Small intestine (tissue), 7 donors: ENCODE measurements around the gene APOL1. TPM values are rescaled to one million over a fixed set of nuclear protein-coding genes. Genes with fewer than 3 reads are reported as not detected.

Experiments
- DNase-seq, 2 donors: peaks; one replicate each; pipeline versions ENCODE4 v3.0.0 to v3.0.0-alpha.2; 2013
- FAIRE-seq: peaks from 2 replicates; lab custom pipeline; 2012; peaks lifted over from hg19 to GRCh38; lab: Jason Lieb, UNC
- H3K27ac ChIP-seq, 3 donors: one replicate each; pipeline ENCODE4 v1.5.1; 2013; ENCODE audit warnings: low read length in 2 of 3, mild to moderate bottlenecking in 2 of 3, control low read depth in 1 of 3, inconsistent platforms in 1 of 3, low read depth in 1 of 3, moderate library complexity in 1 of 3
- H3K27me3 ChIP-seq, 3 donors: one replicate each; pipeline ENCODE4 v1.6.1; 2013; ENCODE audit warnings: low read length in 3 of 3, inconsistent platforms in 1 of 3; ENCODE audit not compliant: control insufficient read depth in 3 of 3, insufficient read depth in 3 of 3
- H3K36me3 ChIP-seq, 3 donors: one replicate each; pipeline ENCODE4 v1.6.1; 2013; ENCODE audit warnings: low read length in 3 of 3, inconsistent platforms in 1 of 3, low read depth in 1 of 3, mild to moderate bottlenecking in 1 of 3, moderate library complexity in 1 of 3; ENCODE audit not compliant: control insufficient read depth in 3 of 3, insufficient read depth in 2 of 3
- H3K4me1 ChIP-seq, 3 donors: one replicate each; pipeline ENCODE4 v1.6.1; 2013; ENCODE audit warnings: low read length in 2 of 3, inconsistent platforms in 1 of 3, low read depth in 1 of 3, mild to moderate bottlenecking in 1 of 3, moderate library complexity in 1 of 3; ENCODE audit not compliant: control insufficient read depth in 3 of 3, insufficient read depth in 2 of 3
- H3K4me3 ChIP-seq, 3 donors: one replicate each; pipeline ENCODE4 v1.5.1; 2013; ENCODE audit warnings: low read length in 3 of 3, control low read depth in 1 of 3, inconsistent platforms in 1 of 3, low read depth in 1 of 3, mild to moderate bottlenecking in 1 of 3, moderate library complexity in 1 of 3
- H3K9me3 ChIP-seq, 2 donors: one replicate each; pipeline ENCODE4 v1.6.1; 2013; ENCODE audit warnings: low read depth in 1 of 2, low read length in 1 of 2; ENCODE audit not compliant: control insufficient read depth in 2 of 2, insufficient read depth in 1 of 2
- WGBS, 3 donors: extraction: QIAGEN DNeasy Blood & Tissue Kit; methylation state at CpG; one replicate each; pipeline ENCODE4 v1.1.7; 2013; 5-methylcytosine and 5-hydroxymethylcytosine counted together
- polyA plus RNA-seq, 4 donors: library from polyadenylated mRNA; stranded (reverse) in 3 of 4; unstranded in 1 of 4; fragments of 200-250 nt in 3 of 4; fragments of 120-200 nt in 1 of 4; gene quantifications; one replicate each; pipeline versions ENCODE4 v1.2.1 to v1.2.3, GENCODE V29; 2013
- donor health status: healthy with polysubstance abuse.
- donor health status: control.
- donor health status: control.
- donor health status: Bipolar disorder and iron deficiency.
- donor health status: healthy.

The APOL1 gene
- polyA plus RNA-seq, 4 donors: 7.7 to 32.2 (median 8.5) TPM

GRCh38 chr22:36220451-36220921 is 32.4 kb upstream of the APOL1 start:
- H3K36me3 ChIP-seq: peaks cover 0 to 4% (median 0%) of the 10 kb centered on the region in 3 donors
- peak overlapping the region in 1 of 3 donors; percentile 55 for H3K27ac ChIP-seq
- no peak for FAIRE-seq
- no peaks in the 10 kb centered on the region for H3K9me3 ChIP-seq
- no peak overlapping the region for H3K4me3 ChIP-seq
- no peaks in the 10 kb centered on the region for H3K27me3 ChIP-seq
- 22 to 42% (median 30%) methylated on average over 9 of the region's 9 CpGs for WGBS, 3 donors
- peak; percentile 35 to 59 for DNase-seq
- peaks cover 0 to 10% (median 0%) of the 10 kb centered on the region in 3 donors for H3K4me1 ChIP-seq

DNA sequence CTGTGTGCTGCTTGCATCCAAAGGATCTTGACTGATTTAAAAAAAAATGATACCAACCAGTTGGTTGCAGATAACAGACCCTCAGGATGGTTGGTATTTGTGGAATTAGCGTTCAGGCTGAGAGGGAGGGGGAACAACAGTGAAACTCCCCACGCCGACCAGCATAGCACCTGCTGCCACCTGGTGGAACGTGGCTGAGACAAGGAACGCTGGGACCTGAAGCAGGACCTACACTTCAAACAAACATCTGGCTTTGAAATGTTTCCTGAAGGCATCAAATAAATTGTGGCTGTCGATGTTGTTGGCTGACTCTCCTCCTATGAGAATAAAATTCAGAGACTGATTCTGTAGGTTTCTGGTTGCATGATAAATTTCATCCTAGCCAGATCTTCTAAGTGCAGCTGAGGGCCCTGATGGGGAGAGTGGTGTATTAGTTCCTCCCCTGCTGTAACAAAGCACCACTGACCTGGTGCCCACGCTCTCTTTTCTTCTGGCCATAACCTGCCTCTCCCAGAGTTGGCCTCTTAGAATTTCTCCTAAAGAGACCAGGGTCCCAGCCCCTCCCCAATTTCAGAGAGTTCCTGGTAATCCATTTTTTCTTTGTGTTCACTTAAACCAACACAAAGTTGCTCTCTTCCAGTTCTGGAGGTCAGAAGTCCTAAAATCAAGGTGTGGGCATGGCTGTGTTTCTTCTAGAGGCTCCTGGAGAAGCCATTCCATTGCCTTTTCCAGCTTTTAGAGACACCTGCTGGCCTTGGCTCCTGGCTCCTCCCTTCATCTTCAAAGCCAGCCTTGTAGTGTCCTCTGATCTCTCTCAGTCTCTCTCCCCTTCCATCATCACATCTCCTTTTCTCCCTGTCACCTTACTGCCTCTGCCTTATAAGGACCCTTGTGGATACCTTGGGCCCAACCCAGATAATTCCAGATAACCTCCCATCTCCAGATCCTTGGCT is 30.9 kb upstream of the APOL1 start:
- H3K4me1 ChIP-seq: peaks cover 0 to 10% (median 0%) of the 10 kb centered on the region in 3 donors
- H3K27ac ChIP-seq: no peak overlapping the region
- WGBS, 3 donors: 7 to 18% (median 8%) methylated on average over 7 of the region's 7 CpGs
- DNase-seq (peak; percentile 52 to 68), FAIRE-seq (no peak)
- peaks cover 0 to 14% (median 0%) of the 10 kb centered on the region in 3 donors for H3K36me3 ChIP-seq
- H3K9me3 ChIP-seq: no peaks in the 10 kb centered on the region
- no peaks in the 10 kb centered on the region for H3K27me3 ChIP-seq
- H3K4me3 ChIP-seq: no peak overlapping the region

DNA sequence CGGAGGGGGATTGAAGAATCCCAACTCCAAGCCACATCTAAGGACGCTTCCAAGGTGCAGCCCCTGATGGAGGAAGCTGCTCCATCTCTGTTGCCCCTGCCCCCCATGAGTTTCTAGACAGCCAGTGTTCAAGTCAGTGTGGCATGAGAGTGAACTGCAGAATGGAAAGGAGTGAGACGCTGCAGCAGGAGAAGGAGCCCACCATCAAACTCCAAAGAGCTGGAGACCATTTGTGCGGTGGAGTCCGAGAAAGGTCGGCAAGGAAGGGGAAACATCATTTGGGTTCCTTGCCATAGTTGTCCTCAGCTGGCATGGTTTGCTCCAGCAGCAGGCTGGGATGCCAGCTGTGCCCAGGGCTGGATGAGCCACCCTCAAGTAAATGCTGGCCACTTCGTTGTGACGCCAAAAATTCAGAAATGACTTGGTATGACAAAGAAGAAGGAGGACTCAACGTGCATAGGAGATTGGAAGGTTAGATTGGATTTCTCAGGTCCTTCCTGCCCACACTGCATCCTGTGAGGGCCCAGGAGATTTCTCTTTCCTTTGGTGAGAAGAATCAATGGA is 30.0 kb upstream of the APOL1 start:
- Histone ChIP-seq H3K4me1 (peaks cover 0 to 4% (median 0%) of the 10 kb centered on the region in 3 donors), H3K9me3 (no peaks in the 10 kb centered on the region), H3K27me3 (no peaks in the 10 kb centered on the region), H3K36me3 (peaks cover 4 to 22% (median 7%) of the 10 kb centered on the region in 3 donors), H3K4me3 (no peak overlapping the region), H3K27ac (no peak overlapping the region)
- FAIRE-seq (no peak), DNase-seq (no peak)
- WGBS, 3 donors: 89 to 90% (median 89%) methylated on average over 9 of the region's 9 CpGs

DNA sequence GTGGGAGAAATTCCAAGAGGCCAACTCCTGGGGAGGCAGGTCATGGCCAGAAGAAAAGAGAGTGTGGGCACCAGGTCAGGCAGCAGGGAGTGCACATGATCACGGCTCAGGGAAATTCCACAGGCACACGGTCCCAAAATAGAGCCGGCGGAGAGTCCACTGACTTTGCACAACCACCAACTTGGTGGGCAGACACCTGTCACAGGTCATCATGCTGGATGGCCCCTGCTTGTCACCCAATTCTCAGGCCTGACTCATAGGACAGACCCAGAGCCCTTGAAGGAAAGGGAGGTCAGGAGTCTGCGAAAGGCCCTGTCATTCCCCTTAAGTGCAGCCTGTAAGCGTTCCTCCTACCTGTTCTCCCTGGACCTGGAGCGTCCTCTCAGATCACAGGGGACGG is 29.4 kb upstream of the APOL1 start:
- Histone ChIP-seq H3K4me1 (peaks cover 0 to 4% (median 0%) of the 10 kb centered on the region in 3 donors), H3K36me3 (peaks cover 5 to 24% (median 9%) of the 10 kb centered on the region in 3 donors), H3K27ac (no peak overlapping the region), H3K27me3 (no peaks in the 10 kb centered on the region), H3K4me3 (no peak overlapping the region), H3K9me3 (no peaks in the 10 kb centered on the region)
- 87 to 93% (median 88%) methylated on average over 8 of the region's 8 CpGs for whole genome bisulfite sequencing, 3 donors
- DNase-seq: no peak
- FAIRE-seq: no peak

DNA sequence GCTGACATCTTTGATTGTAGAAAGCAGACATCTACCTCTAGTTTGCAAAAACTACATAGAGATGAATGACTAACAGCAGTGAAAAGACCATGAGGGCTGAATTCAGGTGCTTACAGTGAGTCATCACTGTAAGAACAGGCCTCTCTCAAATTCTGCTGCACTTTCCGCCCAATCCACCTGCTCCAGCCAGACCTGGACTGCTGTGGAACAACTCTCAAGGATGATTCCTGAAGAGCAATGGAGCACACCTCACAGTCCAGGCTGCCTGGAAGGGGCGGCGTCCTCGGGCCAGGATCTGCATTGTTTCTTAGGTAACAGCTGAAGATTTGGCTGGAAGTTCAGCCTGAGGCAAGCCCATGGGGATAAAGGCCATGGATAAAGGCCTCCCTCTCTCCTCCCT is 28.7 kb upstream of the APOL1 start:
- peaks cover 5 to 31% (median 9%) of the 10 kb centered on the region in 3 donors for H3K36me3 ChIP-seq
- H3K4me3 ChIP-seq: no peak overlapping the region
- no peaks in the 10 kb centered on the region for H3K9me3 ChIP-seq
- 79 to 92% (median 82%) methylated on average over 4 of the region's 4 CpGs for WGBS, 3 donors
- H3K27ac ChIP-seq: no peak overlapping the region
- DNase-seq: no peak
- no peak for FAIRE-seq
- H3K27me3 ChIP-seq: no peaks in the 10 kb centered on the region
- H3K4me1 ChIP-seq: peaks cover 0 to 4% (median 0%) of the 10 kb centered on the region in 3 donors

- peaks cover 5 to 37% (median 9%) of the 10 kb centered on the region in 3 donors for H3K36me3 ChIP-seq
- no peak overlapping the region for H3K4me3 ChIP-seq
- WGBS, 3 donors: 79 to 89% (median 81%) methylated on average over 9 of the region's 9 CpGs
- H3K9me3 ChIP-seq: no peaks in the 10 kb centered on the region
- H3K4me1 ChIP-seq: peaks cover 0 to 3% (median 0%) of the 10 kb centered on the region in 3 donors
- H3K27ac ChIP-seq: no peak overlapping the region
- FAIRE-seq (no peak), DNase-seq (no peak)
- no peaks in the 10 kb centered on the region for H3K27me3 ChIP-seq
Measured at GRCh38 chr22:36225333-36225922, 27.5 kb upstream of the APOL1 start.

GRCh38 chr22:36226189-36226588 is 26.7 kb upstream of the APOL1 start:
- Histone ChIP-seq H3K9me3 (no peaks in the 10 kb centered on the region), H3K27me3 (no peaks in the 10 kb centered on the region), H3K27ac (no peak overlapping the region), H3K4me3 (no peak overlapping the region), H3K4me1 (no peaks in the 10 kb centered on the region), H3K36me3 (peaks cover 9 to 43% (median 9%) of the 10 kb centered on the region in 3 donors)
- FAIRE-seq: no peak
- 81 to 94% (median 91%) methylated on average over 5 of the region's 5 CpGs for WGBS, 3 donors
- no peak for DNase-seq

DNA sequence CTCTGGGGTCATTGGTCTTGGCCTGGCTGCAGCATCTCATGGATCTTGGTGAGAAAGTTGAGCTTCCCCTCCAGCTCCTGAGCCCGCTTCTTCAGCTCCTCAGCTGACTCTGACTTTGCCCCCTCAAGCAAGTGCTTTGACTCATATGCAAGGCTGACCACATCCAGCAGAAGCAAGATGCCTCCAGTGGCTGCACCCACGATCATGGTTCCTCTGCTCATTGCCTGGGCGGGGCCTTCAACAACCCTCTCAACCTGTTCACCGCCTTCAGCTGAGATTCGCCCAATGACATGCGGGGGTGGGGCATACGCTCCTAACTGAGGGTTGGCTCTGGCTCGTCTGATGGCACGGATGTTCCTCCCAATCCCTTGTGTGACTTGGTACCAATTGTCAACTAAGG is 25.5 kb upstream of the APOL1 start:
- Histone ChIP-seq H3K36me3 (peaks cover 9 to 51% (median 14%) of the 10 kb centered on the region in 3 donors), H3K27ac (no peak overlapping the region), H3K9me3 (no peaks in the 10 kb centered on the region), H3K4me1 (no peaks in the 10 kb centered on the region), H3K27me3 (no peaks in the 10 kb centered on the region), H3K4me3 (no peak overlapping the region)
- DNase-seq: no peak
- 90 to 96% (median 94%) methylated on average over 9 of the region's 9 CpGs for WGBS, 3 donors
- no peak for FAIRE-seq
